Central memory CD8-positive, alpha-beta T cell (primary cell): ENCODE data around the gene RRAS2.
"Not testable (repeated sequence)": the region's sequence is repeated elsewhere in the genome, so short reads cannot be mapped to it uniquely, and the experiment has no call there.

ENCODE experiments used
- ATAC-seq: fragments of 150-1000 bp; cut with Tn5 transposase; replicated peaks from 2 replicates; pipeline ENCODE4 v1.10.0; 2022; ENCODE audit warnings: mild to moderate bottlenecking, moderate FRiP score, moderate number of reproducible peaks; ENCODE audit not compliant: poor library complexity, severe bottlenecking; ENCODE audit errors: extremely low read depth
- DNase-seq, 2 donors: peaks; one replicate each; pipeline ENCODE4 v3.0.0; 2021; ENCODE audit warnings: low spot score in 2 of 2
- H3K27ac Mint-ChIP-seq: one replicate; pipeline ENCODE4 v1.8.0; 2022; ENCODE audit warnings: low read depth, mild to moderate bottlenecking, moderate library complexity, mixed read lengths
- H3K27me3 Mint-ChIP-seq: one replicate; pipeline ENCODE4 v1.8.0; 2022; ENCODE audit warnings: mixed read lengths
- H3K36me3 Mint-ChIP-seq: one replicate; pipeline ENCODE4 v1.8.0; 2022; ENCODE audit warnings: mild to moderate bottlenecking, moderate library complexity, mixed read lengths; ENCODE audit not compliant: insufficient read depth
- H3K4me1 Mint-ChIP-seq: one replicate; pipeline ENCODE4 v1.8.0; 2022; ENCODE audit warnings: mixed read lengths
- H3K4me3 Mint-ChIP-seq: one replicate; pipeline ENCODE4 v1.8.0; 2022; ENCODE audit warnings: mild to moderate bottlenecking, moderate library complexity, mixed read lengths
- H3K9me3 Mint-ChIP-seq: one replicate; pipeline ENCODE4 v1.8.0; 2022; ENCODE audit warnings: mixed read lengths

The RRAS2 gene

GRCh38 chr11:14255238-14255534 is 103.8 kb downstream of the RRAS2 start:
- Mint-ChIP-seq H3K27ac (no peak overlapping the region), H3K36me3 (peaks cover 7% of the 10 kb centered on the region), H3K27me3 (peaks cover 31% of the 10 kb centered on the region), H3K9me3 (no peaks in the 10 kb centered on the region), H3K4me1 (no peaks in the 10 kb centered on the region), H3K4me3 (no peak overlapping the region)
- no peak for ATAC-seq
- no peak for DNase-seq

- H3K36me3 Mint-ChIP-seq: peaks cover 5% of the 10 kb centered on the region
- no peak overlapping the region for H3K27ac Mint-ChIP-seq
- H3K27me3 Mint-ChIP-seq: peaks cover 33% of the 10 kb centered on the region
- H3K4me1 Mint-ChIP-seq: no peaks in the 10 kb centered on the region
- DNase-seq: no peak
- ATAC-seq: no peak
- no peak overlapping the region for H3K4me3 Mint-ChIP-seq
- no peaks in the 10 kb centered on the region for H3K9me3 Mint-ChIP-seq
These were observed 104.3 kb downstream of the RRAS2 start for GRCh38 chr11:14254533-14255237.

- no peak overlapping the region for H3K4me3 Mint-ChIP-seq
- H3K4me1 Mint-ChIP-seq: peaks cover 5% of the 10 kb centered on the region
- H3K27ac Mint-ChIP-seq: no peak overlapping the region
- peaks cover 5% of the 10 kb centered on the region for H3K36me3 Mint-ChIP-seq
- ATAC-seq: no peak
- peaks cover 33% of the 10 kb centered on the region for H3K27me3 Mint-ChIP-seq
- no peak for DNase-seq
- H3K9me3 Mint-ChIP-seq: no peaks in the 10 kb centered on the region
These were observed 105.1 kb downstream of the RRAS2 start for GRCh38 chr11:14253840-14254239.

GRCh38 chr11:14253421-14253820 is 105.6 kb downstream of the RRAS2 start:
- Mint-ChIP-seq H3K27ac (no peak overlapping the region), H3K4me1 (peaks cover 10% of the 10 kb centered on the region), H3K9me3 (no peaks in the 10 kb centered on the region), H3K4me3 (no peak overlapping the region), H3K27me3 (peaks cover 33% of the 10 kb centered on the region), H3K36me3 (peaks cover 5% of the 10 kb centered on the region)
- DNase-seq (no peak), ATAC-seq (no peak)

DNA sequence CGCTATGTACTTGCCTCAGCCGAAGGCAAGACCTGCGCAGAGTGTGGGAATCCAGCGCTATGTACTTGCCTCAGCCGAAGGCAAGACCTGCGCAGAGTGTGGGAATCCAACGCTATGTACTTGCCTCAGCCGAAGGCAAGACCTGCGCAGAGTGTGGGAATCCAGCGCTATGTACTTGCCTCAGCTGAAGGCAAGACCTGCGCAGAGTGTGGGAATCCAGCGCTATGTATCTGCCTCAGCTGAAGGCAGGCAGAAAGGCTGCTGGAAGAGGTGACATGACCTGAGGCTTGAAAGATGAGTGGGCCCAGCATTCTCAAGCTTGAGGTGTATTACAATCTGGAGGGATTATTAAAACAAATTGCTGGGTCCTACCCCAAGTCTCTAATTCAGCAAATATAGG is 106.5 kb downstream of the RRAS2 start:
- not testable (repeated sequence) for H3K9me3 Mint-ChIP-seq, ATAC-seq, DNase-seq, H3K4me3 Mint-ChIP-seq, H3K36me3 Mint-ChIP-seq, H3K27ac Mint-ChIP-seq
- Mint-ChIP-seq H3K27me3 (peaks cover 40% of the 10 kb centered on the region), H3K4me1 (peaks cover 17% of the 10 kb centered on the region)

DNA sequence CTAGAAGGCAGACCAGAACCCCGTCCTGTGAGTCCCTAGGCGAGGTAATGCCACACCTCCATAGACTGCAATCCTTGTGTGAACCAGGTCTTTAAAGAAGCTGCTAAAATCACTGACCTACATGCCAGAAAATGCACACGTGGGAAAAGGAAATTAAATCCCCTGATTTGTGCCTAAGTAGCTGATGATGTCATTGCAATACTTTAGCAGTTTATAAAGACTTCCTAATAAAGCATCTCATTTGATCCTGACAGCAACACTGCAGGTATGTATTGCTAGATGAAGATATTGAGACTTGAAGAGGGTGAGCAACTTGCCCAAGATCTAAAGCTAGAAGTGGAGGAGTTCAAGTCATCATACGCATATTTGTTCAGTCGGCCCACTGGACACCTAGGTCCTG is 107.2 kb downstream of the RRAS2 start:
- no peak overlapping the region for H3K4me3 Mint-ChIP-seq
- no peak overlapping the region for H3K27ac Mint-ChIP-seq
- peaks cover 7% of the 10 kb centered on the region for H3K36me3 Mint-ChIP-seq
- no peaks in the 10 kb centered on the region for H3K9me3 Mint-ChIP-seq
- peaks cover 20% of the 10 kb centered on the region for H3K4me1 Mint-ChIP-seq
- no peak for ATAC-seq
- no peak for DNase-seq
- peaks cover 42% of the 10 kb centered on the region for H3K27me3 Mint-ChIP-seq

DNA sequence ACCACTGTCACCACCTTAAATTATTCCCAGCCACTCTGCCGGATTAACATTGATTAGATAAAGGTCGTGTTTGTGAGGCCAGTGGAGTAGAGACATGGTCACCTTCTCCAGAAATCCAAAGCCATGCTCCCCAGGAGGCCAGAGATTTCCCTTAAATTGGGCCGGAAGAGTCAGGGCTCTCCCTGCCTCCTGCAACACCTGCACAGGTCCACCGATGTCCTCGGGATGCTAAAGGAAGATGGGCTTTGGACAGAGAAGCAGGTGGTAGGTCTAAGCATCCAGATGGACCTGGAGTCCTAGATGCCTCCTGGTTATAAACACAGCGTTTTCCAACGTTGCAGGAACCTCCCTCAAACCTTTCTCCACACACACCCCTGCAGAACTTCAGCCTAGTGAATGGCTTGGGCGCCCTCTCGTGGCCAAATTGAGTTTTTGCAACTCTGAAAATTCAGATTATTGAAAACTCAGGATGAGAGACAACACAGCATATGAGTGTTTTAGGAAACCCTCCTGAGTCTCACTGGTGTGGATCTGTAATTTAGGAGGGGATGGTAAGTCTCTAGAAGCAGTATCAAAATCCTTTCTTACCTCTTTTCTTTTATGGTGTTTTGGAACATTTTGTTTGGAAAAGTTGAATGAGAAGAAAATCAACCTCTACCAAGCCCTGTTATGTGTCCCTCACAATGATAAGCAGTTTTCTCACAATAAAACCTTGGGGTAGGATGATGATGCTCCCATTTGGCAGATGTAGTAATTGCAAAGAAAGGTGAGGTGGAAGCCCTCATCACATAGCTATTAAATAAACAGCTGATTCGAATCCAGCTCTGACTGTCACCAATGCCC is 109.6 kb downstream of the RRAS2 start:
- Mint-ChIP-seq H3K9me3 (no peaks in the 10 kb centered on the region), H3K4me3 (peak overlapping the region; percentile 57), H3K27ac (no peak overlapping the region), H3K36me3 (peaks cover 7% of the 10 kb centered on the region), H3K4me1 (peaks cover 20% of the 10 kb centered on the region), H3K27me3 (peaks cover 37% of the 10 kb centered on the region)
- DNase-seq (peak; percentile 55 to 56), ATAC-seq (no peak)

GRCh38 chr11:14248580-14248981 is 110.4 kb downstream of the RRAS2 start:
- Mint-ChIP-seq H3K36me3 (peaks cover 7% of the 10 kb centered on the region), H3K4me1 (peaks cover 20% of the 10 kb centered on the region), H3K27me3 (peaks cover 29% of the 10 kb centered on the region), H3K9me3 (no peaks in the 10 kb centered on the region), H3K4me3 (peak overlapping the region; percentile 57), H3K27ac (no peak overlapping the region)
- DNase-seq (no peak), ATAC-seq (no peak)

- H3K27ac Mint-ChIP-seq: no peak overlapping the region
- peaks cover 13% of the 10 kb centered on the region for H3K27me3 Mint-ChIP-seq
- DNase-seq: no peak
- H3K9me3 Mint-ChIP-seq: no peaks in the 10 kb centered on the region
- no peak overlapping the region for H3K4me3 Mint-ChIP-seq
- H3K4me1 Mint-ChIP-seq: peaks cover 20% of the 10 kb centered on the region
- H3K36me3 Mint-ChIP-seq: peaks cover 2% of the 10 kb centered on the region
- ATAC-seq: no peak
These were observed 113.5 kb downstream of the RRAS2 start for GRCh38 chr11:14245444-14245843.

- Mint-ChIP-seq H3K27me3 (peaks cover 9% of the 10 kb centered on the region), H3K27ac (no peak overlapping the region), H3K9me3 (no peaks in the 10 kb centered on the region), H3K36me3 (peaks cover 2% of the 10 kb centered on the region), H3K4me3 (no peak overlapping the region), H3K4me1 (peaks cover 20% of the 10 kb centered on the region)
- ATAC-seq: no peak
- DNase-seq: no peak
These were observed 114.1 kb downstream of the RRAS2 start for GRCh38 chr11:14244926-14245325.

DNA sequence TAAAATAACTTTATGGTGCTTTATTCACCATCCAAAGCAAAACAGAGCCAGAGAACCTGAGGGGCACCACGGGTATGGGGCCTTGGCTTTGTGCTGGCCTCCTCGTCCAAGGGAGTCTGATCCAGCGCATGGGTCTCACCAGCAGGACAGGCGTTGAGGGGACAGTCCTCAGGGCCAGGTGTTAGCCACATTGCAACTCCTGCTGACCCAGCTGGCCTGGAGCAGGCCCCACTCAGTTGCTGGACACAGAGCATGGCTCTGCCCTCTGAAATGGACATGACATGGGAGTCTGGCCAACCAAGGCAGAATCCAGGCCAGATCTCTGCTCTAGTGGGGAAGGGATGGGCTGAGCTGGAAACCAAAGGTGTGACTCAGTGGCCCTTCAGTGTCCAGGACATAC is 116.2 kb downstream of the RRAS2 start:
- ATAC-seq: no peak
- H3K27me3 Mint-ChIP-seq: peaks cover 4% of the 10 kb centered on the region
- DNase-seq: no peak
- H3K4me3 Mint-ChIP-seq: no peak overlapping the region
- no peaks in the 10 kb centered on the region for H3K9me3 Mint-ChIP-seq
- H3K4me1 Mint-ChIP-seq: peaks cover 5% of the 10 kb centered on the region
- peaks cover 2% of the 10 kb centered on the region for H3K36me3 Mint-ChIP-seq
- no peak overlapping the region for H3K27ac Mint-ChIP-seq

DNA sequence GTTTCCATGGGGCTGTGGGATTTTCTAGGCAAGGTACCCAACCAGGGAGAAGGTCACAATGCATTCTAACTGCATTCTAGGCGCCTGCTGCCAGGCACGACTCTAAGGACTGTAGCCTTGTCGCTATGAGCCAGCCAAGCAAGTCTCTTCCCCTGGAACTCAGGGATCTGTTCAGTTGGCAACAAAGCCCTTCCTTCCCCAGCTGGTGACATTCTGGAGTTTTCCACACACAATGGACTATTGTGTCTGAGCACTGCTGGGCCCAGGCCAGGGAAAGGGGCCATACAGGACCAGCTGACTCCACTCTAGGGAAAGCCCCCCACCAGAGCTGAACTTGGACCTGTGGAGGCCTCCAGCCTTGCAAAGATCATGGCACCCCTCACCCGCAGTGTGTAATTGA is 116.8 kb downstream of the RRAS2 start:
- no peak for DNase-seq
- Mint-ChIP-seq H3K4me1 (no peaks in the 10 kb centered on the region), H3K27me3 (no peaks in the 10 kb centered on the region)

DNA sequence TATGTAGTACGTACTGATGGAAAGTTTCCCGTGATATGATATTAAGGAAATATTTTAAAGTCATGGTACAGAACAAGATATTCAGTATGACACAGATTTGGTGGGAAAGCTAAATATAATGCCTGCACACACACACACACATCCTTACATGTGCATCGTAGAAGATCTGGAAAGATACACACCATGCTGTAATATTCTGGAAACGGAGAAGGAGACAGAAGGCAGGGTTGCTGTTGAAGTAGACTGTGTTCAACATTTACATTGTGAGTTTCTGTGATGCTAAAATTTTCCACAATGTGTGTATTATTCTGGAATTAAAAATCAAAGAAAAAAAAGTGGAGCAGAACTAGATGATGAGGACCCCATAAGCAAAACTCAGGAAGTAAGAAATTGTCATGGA is 118.0 kb downstream of the RRAS2 start:
- peaks cover 9% of the 10 kb centered on the region for H3K27me3 Mint-ChIP-seq
- H3K36me3 Mint-ChIP-seq: no peaks in the 10 kb centered on the region
- no peak for DNase-seq
- ATAC-seq: no peak
- no peaks in the 10 kb centered on the region for H3K4me1 Mint-ChIP-seq
- H3K27ac Mint-ChIP-seq: no peak overlapping the region
- no peak overlapping the region for H3K4me3 Mint-ChIP-seq
- no peaks in the 10 kb centered on the region for H3K9me3 Mint-ChIP-seq

More for the DNA sequence above, 116.8 kb downstream of the RRAS2 start:
- Mint-ChIP-seq H3K27ac (no peak overlapping the region), H3K36me3 (peaks cover under 1% of the 10 kb centered on the region), H3K4me3 (no peak overlapping the region), H3K9me3 (no peaks in the 10 kb centered on the region)
- ATAC-seq: no peak
